Motor neuron (in vitro differentiated cells): Measurements from ENCODE around the gene CSNK1D. TPM values are rescaled to one million over a fixed set of nuclear protein-coding genes. Genes with fewer than 3 reads are reported as not detected.

Experiments used
- ATAC-seq, 8 experiments: fragments of 200-7000 bp; cut with Tn5 transposase; replicated peaks in 6 of 8; 2 replicates each; pipeline ENCODE4 v1.8.0; 2021; ENCODE audit warnings: mild to moderate bottlenecking in 8 of 8, moderate library complexity in 8 of 8
- H3K27ac ChIP-seq, 2 donors: fragments of 250-450 bp; sonication (Bioruptor Pico); 2 replicates each; pipeline ENCODE4 v1.9.0; 2021; ENCODE audit warnings: antibody characterized with exemption in 2 of 2, mild to moderate bottlenecking in 2 of 2, moderate library complexity in 1 of 2
- H3K4me1 ChIP-seq, 2 donors: fragments of 250-450 bp; sonication (Bioruptor Pico); replicated peaks in 1 of 2; 2 replicates each; pipeline ENCODE4 v1.6.1; 2021; ENCODE audit warnings: antibody characterized with exemption in 2 of 2, mild to moderate bottlenecking in 2 of 2, moderate library complexity in 1 of 2
- H3K4me3 ChIP-seq, 5 donors: fragments of 250-450 bp; sonication (Bioruptor Pico); 2 replicates each; pipeline ENCODE4 v1.9.0; 2021; ENCODE audit warnings: antibody characterized with exemption in 5 of 5, mild to moderate bottlenecking in 5 of 5, moderate library complexity in 4 of 5
- WGBS, 10 experiments: fragments of 450-650 bp; shearing (Covaris generic); methylation state at CpG; one replicate each; pipeline ENCODE4 v1.0.0; 2022; 5-methylcytosine and 5-hydroxymethylcytosine counted together
- in situ Hi-C, 9 experiments: fragments of 400-800 bp; cut with MboI; loops; one replicate each; pipeline ENCODE4 v1.15.0; 2021; ENCODE audit warnings: low sequenced_read_pairs in 9 of 9, low pct_unique_long_range_greater_than_20kb in 2 of 9; ENCODE audit not compliant: unreplicated experiment in 9 of 9
- total RNA-seq, 8 experiments: library from RNA; unstranded; fragments of 300-600 nt; gene quantifications; 2 replicates each; pipeline versions ENCODE4 v1.2.3 to v1.2.4, GENCODE V29; 2022

The CSNK1D gene
- total RNA-seq, 8 experiments from 2014 or later = 24.1 to 109 (median 43.9) TPM

GRCh38 chr17:82239401-82239925, 34.0 kb downstream of the CSNK1D start:
- Histone ChIP-seq H3K27ac (peak overlapping the region in 1 of 2 donors; percentile 54), H3K4me1 (peaks cover 5 to 30% of the 10 kb centered on the region in 2 donors), H3K4me3 (no peak overlapping the region)
- in situ Hi-C loops = no loop called here
- no peak for ATAC-seq
- WGBS, 10 experiments = 100% methylated on average over 1 of the region's 17 CpGs; no CpG with 5 or more reads in 9 of the 10 experiments

GRCh38 chr17:82238472-82239201, 34.9 kb downstream of the CSNK1D start:
- in situ Hi-C loops = no loop called here
- Histone ChIP-seq H3K4me1 (peaks cover 5 to 36% of the 10 kb centered on the region in 2 donors), H3K27ac (no peak overlapping the region), H3K4me3 (no peak overlapping the region)
- WGBS, 10 experiments = 0 to 100% (median 77%) methylated on average over 2 to 11 of the region's 33 CpGs; no CpG with 5 or more reads in 3 of the 10 experiments
- ATAC-seq = peak in 5 of 8 experiments; percentile 24 to 70 (median 48)

- peaks cover 5 to 38% of the 10 kb centered on the region in 2 donors for H3K4me1 ChIP-seq
- WGBS, 10 experiments = 44 to 100% (median 95%) methylated on average over 1 to 13 of the region's 34 CpGs; no CpG with 5 or more reads in 5 of the 10 experiments
- H3K27ac ChIP-seq = peak overlapping the region in 1 of 2 donors; percentile 35
- in situ Hi-C loops = no loop called here
- H3K4me3 ChIP-seq = no peak overlapping the region
- peak in 3 of 8 experiments; percentile 3 to 16 (median 4) for ATAC-seq
Measured at GRCh38 chr17:82237746-82238471, 35.6 kb downstream of the CSNK1D start.

GRCh38 chr17:82237083-82237745, 36.3 kb downstream of the CSNK1D start:
- peaks cover 5 to 37% of the 10 kb centered on the region in 2 donors for H3K4me1 ChIP-seq
- ATAC-seq = no peak
- no peak overlapping the region for H3K4me3 ChIP-seq
- no peak overlapping the region for H3K27ac ChIP-seq
- 95 to 100% (median 100%) methylated on average over 3 to 8 of the region's 59 CpGs; no CpG with 5 or more reads in 7 of the 10 experiments for WGBS, 10 experiments
- in situ Hi-C loops = no loop called here

GRCh38 chr17:82236142-82236971, 37.1 kb downstream of the CSNK1D start:
- no peak overlapping the region for H3K4me3 ChIP-seq
- 17 to 84% (median 72%) methylated on average over 1 to 6 of the region's 44 CpGs; no CpG with 5 or more reads in 6 of the 10 experiments for whole genome bisulfite sequencing, 10 experiments
- in situ Hi-C loops = no loop called here
- H3K4me1 ChIP-seq = peaks cover 8 to 35% of the 10 kb centered on the region in 2 donors
- peak in 7 of 8 experiments; percentile 0 to 26 (median 2) for ATAC-seq
- no peak overlapping the region for H3K27ac ChIP-seq

- in situ Hi-C loops = no loop called here
- WGBS, 10 experiments = 80 to 100% (median 93%) methylated on average over 1 to 7 of the region's 15 CpGs; no CpG with 5 or more reads in 6 of the 10 experiments
- H3K4me1 ChIP-seq = peaks cover 8 to 31% of the 10 kb centered on the region in 2 donors
- no peak for ATAC-seq
- no peak overlapping the region for H3K4me3 ChIP-seq
- H3K27ac ChIP-seq = no peak overlapping the region
Measured at GRCh38 chr17:82235775-82236141, 37.7 kb downstream of the CSNK1D start.

GRCh38 chr17:82235056-82235774, 38.3 kb downstream of the CSNK1D start:
- Histone ChIP-seq H3K4me3 (no peak overlapping the region), H3K27ac (no peak overlapping the region), H3K4me1 (peaks cover 11 to 35% of the 10 kb centered on the region in 2 donors)
- ATAC-seq = no peak
- in situ Hi-C loops = no loop called here
- WGBS, 10 experiments = 98% methylated on average over 7 of the region's 19 CpGs; no CpG with 5 or more reads in 9 of the 10 experiments

- ATAC-seq = no peak
- Histone ChIP-seq H3K27ac (no peak overlapping the region), H3K4me3 (no peak overlapping the region), H3K4me1 (peaks cover 15 to 39% of the 10 kb centered on the region in 2 donors)
- WGBS, 10 experiments = 60 to 76% methylated on average over 2 to 6 of the region's 26 CpGs; no CpG with 5 or more reads in 8 of the 10 experiments
- in situ Hi-C loops = no loop called here
Measured at GRCh38 chr17:82234211-82235055, 39.1 kb downstream of the CSNK1D start.

GRCh38 chr17:82232876-82233785, 40.4 kb downstream of the CSNK1D start:
- no peak overlapping the region for H3K27ac ChIP-seq
- no peak for ATAC-seq
- H3K4me1 ChIP-seq = peaks cover 15 to 34% of the 10 kb centered on the region in 2 donors
- WGBS, 10 experiments = 66 to 100% (median 100%) methylated on average over 1 to 6 of the region's 21 CpGs; no CpG with 5 or more reads in 3 of the 10 experiments
- H3K4me3 ChIP-seq = no peak overlapping the region
- in situ Hi-C loops = no loop called here

GRCh38 chr17:82232322-82232820, 41.1 kb downstream of the CSNK1D start:
- Histone ChIP-seq H3K4me1 (peaks cover 18 to 36% of the 10 kb centered on the region in 2 donors), H3K4me3 (peak overlapping the region in 4 of 5 donors; percentile 48 to 88 (median 67)), H3K27ac (peak overlapping the region; percentile 55 to 87)
- in situ Hi-C loops = no loop called here
- ATAC-seq = no peak
- WGBS, 10 experiments = 20 to 83% (median 70%) methylated on average over 1 to 6 of the region's 21 CpGs; no CpG with 5 or more reads in 7 of the 10 experiments
